ENCODE data around the gene FAM185A. TPM values are rescaled to one million over a fixed set of nuclear protein-coding genes. Genes with fewer than 3 reads are reported as not detected.
"Not testable (repeated sequence)": the region's sequence is repeated elsewhere in the genome, so short reads cannot be mapped to it uniquely, and the experiment has no call there.

Gene FAM185A
- total RNA-seq, 1 donor from 2014 or later, result 10.0 TPM

DNA sequence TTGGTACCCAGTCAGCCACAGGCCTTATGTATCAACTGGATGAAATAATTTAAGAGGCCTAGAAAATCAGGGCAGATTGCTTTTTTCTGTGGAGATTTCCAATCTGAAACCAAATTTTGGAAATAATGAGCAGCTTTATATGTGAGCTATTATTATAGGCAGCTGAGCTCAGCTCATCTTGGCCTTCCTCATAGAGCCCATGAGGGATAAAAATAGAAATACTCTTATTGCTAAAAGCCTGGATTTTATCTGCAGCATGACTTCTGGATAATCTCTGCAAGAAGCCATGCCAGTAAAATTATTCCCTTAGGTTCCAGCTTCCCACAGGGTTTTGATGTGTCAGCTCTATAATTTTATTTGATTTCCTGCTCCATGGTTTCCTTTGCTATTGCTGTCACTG is 43.0 kb downstream of the FAM185A start:
- H3K4me3 ChIP-seq; H3K9me3 ChIP-seq; H3K4me1 ChIP-seq; H3K27me3 ChIP-seq (ENCODE audit: low read depth); DNase-seq; H3K27ac ChIP-seq; ATAC-seq; H3K36me3 ChIP-seq; intact Hi-C loops (cut with DNase I): not testable (repeated sequence)

DNA sequence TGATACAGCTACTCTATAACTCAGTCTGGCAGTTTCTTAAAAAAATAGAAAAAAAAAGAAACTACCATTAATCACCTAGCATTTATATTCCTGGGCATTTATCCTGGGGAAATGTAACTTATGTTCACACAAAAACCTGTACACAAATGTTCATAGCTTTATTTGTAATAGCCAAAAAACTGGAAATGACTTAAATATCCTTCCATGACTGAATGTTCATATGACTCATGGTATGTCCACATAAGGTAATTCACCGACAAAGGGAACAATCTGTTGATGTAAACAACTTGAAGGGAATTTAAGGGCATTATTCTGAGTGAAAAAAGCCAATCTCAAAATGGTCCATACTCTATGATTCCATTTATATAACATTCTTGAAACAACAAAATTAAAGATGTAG is 45.8 kb downstream of the FAM185A start:
- not testable (repeated sequence) for H3K4me3 ChIP-seq

DNA sequence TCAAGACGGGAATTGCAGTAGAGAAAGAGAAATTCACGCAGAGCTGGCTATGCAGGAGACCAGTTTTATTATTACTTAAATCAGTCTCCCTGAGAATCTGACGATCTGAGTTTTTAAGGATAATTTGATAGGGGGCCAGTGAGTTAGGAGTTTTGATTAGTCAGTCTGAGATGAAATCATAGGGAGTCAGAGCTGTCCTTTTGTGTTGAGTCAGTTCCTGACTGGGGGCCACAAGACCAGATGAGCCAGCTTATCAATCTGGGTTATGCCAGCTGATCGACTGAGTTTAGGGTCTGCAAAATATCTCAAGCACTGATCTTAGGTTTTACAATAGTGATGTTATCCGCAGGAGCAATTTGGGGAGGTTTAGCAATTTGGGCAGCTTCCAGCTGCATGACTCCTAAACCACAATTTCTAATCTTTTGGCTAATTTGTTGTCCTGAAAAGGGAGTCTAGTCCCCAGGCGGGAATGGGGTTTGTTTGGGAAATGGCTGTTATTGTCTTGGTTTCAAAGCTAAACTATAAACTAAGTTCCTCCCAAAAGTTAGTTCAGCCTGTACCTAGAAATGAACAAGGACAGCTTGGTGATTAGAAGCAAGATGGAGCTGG is 47.3 kb downstream of the FAM185A start:
- H3K27me3 ChIP-seq (ENCODE audit: low read depth); DNase-seq; H3K27ac ChIP-seq; intact Hi-C loops (cut with DNase I); H3K9me3 ChIP-seq; H3K36me3 ChIP-seq; H3K4me3 ChIP-seq; ATAC-seq; H3K4me1 ChIP-seq: not testable (repeated sequence)

More for the DNA sequence above, 45.8 kb downstream of the FAM185A start:
- H3K27ac ChIP-seq; DNase-seq; H3K36me3 ChIP-seq; ATAC-seq; H3K4me1 ChIP-seq; intact Hi-C loops (cut with DNase I); H3K9me3 ChIP-seq; H3K27me3 ChIP-seq (ENCODE audit: low read depth): not testable (repeated sequence)

DNA sequence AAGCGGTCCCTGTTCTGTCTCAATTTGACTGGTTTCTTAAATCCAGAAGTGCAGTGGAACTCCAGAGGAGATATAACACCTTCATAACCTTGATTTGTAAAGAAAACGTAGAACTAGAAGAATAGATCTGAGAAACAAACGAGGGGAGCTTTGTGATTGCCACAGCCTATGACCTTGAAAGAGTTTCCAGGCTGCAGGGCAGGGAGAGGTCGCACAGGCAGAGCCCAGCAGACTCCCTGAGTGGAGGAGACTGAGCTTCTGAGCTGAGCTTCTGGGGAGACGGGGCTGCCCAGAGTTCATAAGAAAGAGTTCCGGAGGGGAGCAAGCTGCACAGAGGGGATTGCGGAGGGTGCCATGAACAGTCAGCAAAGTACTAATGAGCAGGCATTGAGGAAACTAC is 57.8 kb downstream of the FAM185A start:
- ATAC-seq, result no peak
- no peaks in the 10 kb centered on the region for H3K27me3 ChIP-seq (ENCODE audit: low read depth)
- TF ChIP-seq, protein P1, sequence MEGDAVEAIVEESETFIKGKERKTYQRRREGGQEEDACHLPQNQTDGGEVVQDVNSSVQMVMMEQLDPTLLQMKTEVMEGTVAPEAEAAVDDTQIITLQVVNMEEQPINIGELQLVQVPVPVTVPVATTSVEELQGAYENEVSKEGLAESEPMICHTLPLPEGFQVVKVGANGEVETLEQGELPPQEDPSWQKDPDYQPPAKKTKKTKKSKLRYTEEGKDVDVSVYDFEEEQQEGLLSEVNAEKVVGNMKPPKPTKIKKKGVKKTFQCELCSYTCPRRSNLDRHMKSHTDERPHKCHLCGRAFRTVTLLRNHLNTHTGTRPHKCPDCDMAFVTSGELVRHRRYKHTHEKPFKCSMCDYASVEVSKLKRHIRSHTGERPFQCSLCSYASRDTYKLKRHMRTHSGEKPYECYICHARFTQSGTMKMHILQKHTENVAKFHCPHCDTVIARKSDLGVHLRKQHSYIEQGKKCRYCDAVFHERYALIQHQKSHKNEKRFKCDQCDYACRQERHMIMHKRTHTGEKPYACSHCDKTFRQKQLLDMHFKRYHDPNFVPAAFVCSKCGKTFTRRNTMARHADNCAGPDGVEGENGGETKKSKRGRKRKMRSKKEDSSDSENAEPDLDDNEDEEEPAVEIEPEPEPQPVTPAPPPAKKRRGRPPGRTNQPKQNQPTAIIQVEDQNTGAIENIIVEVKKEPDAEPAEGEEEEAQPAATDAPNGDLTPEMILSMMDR (IDR thresholded peaks at IDR 0.05), result no peak

DNA sequence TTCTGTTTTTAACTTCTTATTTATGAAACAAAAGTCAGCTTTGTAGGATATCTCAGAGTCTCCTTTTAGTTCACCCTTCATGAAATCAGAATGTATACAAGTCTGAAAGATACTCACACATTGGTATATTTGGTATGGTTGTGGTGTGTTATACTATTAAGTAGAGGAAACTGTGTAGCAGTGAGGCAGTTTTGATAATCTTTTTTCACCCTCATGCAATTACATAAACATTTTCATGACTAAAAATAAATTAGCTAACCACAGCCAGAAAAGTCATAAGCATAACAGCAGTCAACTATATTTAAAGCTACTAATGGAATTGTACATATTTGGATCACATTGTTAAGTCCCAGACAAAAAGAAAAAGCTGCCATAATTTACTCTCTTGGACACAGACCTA is 62.1 kb downstream of the FAM185A start:
- no peak overlapping the region for H3K27ac ChIP-seq
- H3K36me3 ChIP-seq, result peaks cover 5% of the 10 kb centered on the region
- H3K4me3 ChIP-seq, result no peak overlapping the region
- intact Hi-C loops (cut with DNase I), result no loop called here
- ATAC-seq (no peak), DNase-seq (no peak)
- no peaks in the 10 kb centered on the region for H3K27me3 ChIP-seq (ENCODE audit: low read depth)
- H3K9me3 ChIP-seq, result no peaks in the 10 kb centered on the region
- H3K4me1 ChIP-seq, result peaks cover 6% of the 10 kb centered on the region
- TF ChIP-seq, protein P1 (IDR thresholded peaks at IDR 0.05), result no peak

More for the DNA sequence above, 57.8 kb downstream of the FAM185A start:
- intact Hi-C loops (cut with DNase I), result no loop called here
- DNase-seq, result no peak
- Histone ChIP-seq H3K27ac (no peak overlapping the region), H3K4me1 (peaks cover 2% of the 10 kb centered on the region), H3K9me3 (no peaks in the 10 kb centered on the region), H3K4me3 (no peak overlapping the region), H3K36me3 (peaks cover 5% of the 10 kb centered on the region)

DNA sequence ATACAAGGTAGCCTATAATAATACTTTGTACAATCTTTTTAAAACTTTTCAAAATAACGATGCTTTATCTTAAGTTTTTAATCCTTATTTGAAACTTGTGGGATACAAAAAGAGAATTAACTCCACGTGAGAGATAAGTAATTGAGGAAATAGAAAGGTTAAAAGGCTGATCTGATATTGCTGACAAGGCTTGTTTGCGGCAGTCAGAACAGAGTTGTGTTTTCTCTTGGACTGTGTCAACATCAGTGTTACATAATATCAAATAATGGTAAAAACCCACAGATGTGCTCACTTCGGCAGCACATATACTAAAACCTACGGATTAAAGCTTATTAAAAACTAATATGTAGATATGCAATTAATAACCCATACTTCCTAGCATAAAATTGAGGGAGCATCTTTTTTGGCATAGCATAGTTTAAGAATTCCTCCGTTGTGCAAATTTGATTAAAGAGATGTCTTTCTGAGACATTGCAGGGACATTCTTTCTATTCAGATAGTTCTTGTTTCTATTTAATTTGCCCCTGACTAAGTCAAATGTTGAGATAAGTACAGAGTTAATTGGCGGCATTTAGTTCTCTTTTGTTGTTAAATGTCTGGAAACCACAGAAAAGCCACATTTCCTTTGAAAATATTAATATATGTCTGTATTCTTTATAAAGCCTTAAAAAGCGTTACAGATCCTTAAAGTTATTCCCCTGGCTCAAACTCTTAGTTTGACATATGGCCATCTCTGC is 63.3 kb downstream of the FAM185A start:
- no peak overlapping the region for H3K27ac ChIP-seq
- TF ChIP-seq, protein P1 (IDR thresholded peaks at IDR 0.05), result no peak
- peak; percentile 43 to 60 for ATAC-seq
- H3K4me3 ChIP-seq, result no peak overlapping the region
- peaks cover 5% of the 10 kb centered on the region for H3K36me3 ChIP-seq
- no peaks in the 10 kb centered on the region for H3K9me3 ChIP-seq
- H3K4me1 ChIP-seq, result peaks cover 6% of the 10 kb centered on the region
- DNase-seq, result no peak
- intact Hi-C loops (cut with DNase I), result no loop called here
- no peaks in the 10 kb centered on the region for H3K27me3 ChIP-seq (ENCODE audit: low read depth)

Data from lower lobe of right lung (tissue), 2 donors.